RCC 7860 (cell line): ENCODE data around the gene BEAN1.
"Not testable (repeated sequence)": the region's sequence is repeated elsewhere in the genome, so short reads cannot be mapped to it uniquely, and the experiment has no call there.

ENCODE experiments used
- DNase-seq: peaks from one replicate; pipeline ENCODE4 v3.0.0-alpha.2; 2015; ENCODE audit warnings: low spot score
- FAIRE-seq: peaks from 2 replicates; lab custom pipeline; 2012; peaks lifted over from hg19 to GRCh38; lab: Jason Lieb, UNC

Gene BEAN1

GRCh38 chr16:66438536-66438935 lies 11.4 kb downstream of the BEAN1 start:
- no peak for DNase-seq
- FAIRE-seq, result no peak

- FAIRE-seq (no peak), DNase-seq (no peak)
Measured at GRCh38 chr16:66439051-66439730, 12.1 kb downstream of the BEAN1 start.

- FAIRE-seq, result no peak
Measured at GRCh38 chr16:66440271-66440802, 13.2 kb downstream of the BEAN1 start.

GRCh38 chr16:66440970-66441369 lies 13.9 kb downstream of the BEAN1 start:
- DNase-seq, result no peak
- no peak for FAIRE-seq

More at GRCh38 chr16:66440271-66440802, 13.2 kb downstream of the BEAN1 start:
- DNase-seq, result no peak

- DNase-seq, result no peak
- FAIRE-seq, result no peak
Measured at GRCh38 chr16:66441586-66442375, 14.7 kb downstream of the BEAN1 start.

GRCh38 chr16:66442502-66443268 lies 15.6 kb downstream of the BEAN1 start:
- FAIRE-seq (no peak), DNase-seq (no peak)

- DNase-seq (no peak), FAIRE-seq (no peak)
Measured at GRCh38 chr16:66443269-66443652, 16.2 kb downstream of the BEAN1 start.

GRCh38 chr16:66444049-66444481 lies 17.0 kb downstream of the BEAN1 start:
- DNase-seq, result no peak
- FAIRE-seq, result no peak

GRCh38 chr16:66446737-66447136 lies 19.6 kb downstream of the BEAN1 start:
- no peak for DNase-seq
- no peak for FAIRE-seq

GRCh38 chr16:66447491-66447890 lies 20.4 kb downstream of the BEAN1 start:
- FAIRE-seq (no peak), DNase-seq (no peak)

GRCh38 chr16:66451548-66451947 lies 24.5 kb downstream of the BEAN1 start:
- DNase-seq, result no peak
- no peak for FAIRE-seq

GRCh38 chr16:66453230-66453629 lies 26.1 kb downstream of the BEAN1 start:
- FAIRE-seq, result not testable (repeated sequence)

GRCh38 chr16:66454751-66455150 lies 27.7 kb downstream of the BEAN1 start:
- FAIRE-seq, result no peak
- no peak for DNase-seq

More at GRCh38 chr16:66453230-66453629, 26.1 kb downstream of the BEAN1 start:
- DNase-seq, result not testable (repeated sequence)

- DNase-seq, result no peak
- no peak for FAIRE-seq
Measured at GRCh38 chr16:66455970-66456369, 28.9 kb downstream of the BEAN1 start.

- FAIRE-seq, result no peak
- peak; percentile 71 for DNase-seq
Measured at GRCh38 chr16:66457888-66458287, 30.8 kb downstream of the BEAN1 start.

- FAIRE-seq, result no peak
Measured at GRCh38 chr16:66458292-66458691, 31.2 kb downstream of the BEAN1 start.

GRCh38 chr16:66458853-66459252 lies 31.8 kb downstream of the BEAN1 start:
- FAIRE-seq (no peak), DNase-seq (no peak)

More at GRCh38 chr16:66458292-66458691, 31.2 kb downstream of the BEAN1 start:
- DNase-seq, result no peak

- FAIRE-seq, result no peak
- DNase-seq, result no peak
Measured at GRCh38 chr16:66459878-66460277, 32.8 kb downstream of the BEAN1 start.

GRCh38 chr16:66460703-66461102 lies 33.6 kb downstream of the BEAN1 start:
- FAIRE-seq, result no peak

GRCh38 chr16:66462912-66463311 lies 35.8 kb downstream of the BEAN1 start:
- DNase-seq (no peak), FAIRE-seq (no peak)

More at GRCh38 chr16:66460703-66461102, 33.6 kb downstream of the BEAN1 start:
- no peak for DNase-seq

GRCh38 chr16:66465946-66466345 lies 38.9 kb downstream of the BEAN1 start:
- not testable (repeated sequence) for FAIRE-seq, DNase-seq
